Activated CD8-positive, alpha-beta T cell treated with anti-CD3 and anti-CD28 coated beads, Interleukin-2, amount 10 ng/mL, durations not matched to agents 7 days and 5 days (primary cell): Measurements from ENCODE around the gene RASSF8. TPM values are rescaled to one million over a fixed set of nuclear protein-coding genes. Genes with fewer than 3 reads are reported as not detected.
A peak's percentile ranks its signal among the peaks of the same experiment; 100 is the strongest.

Experiments
- ATAC-seq: fragments of 150-1000 bp; cut with Tn5 transposase; one replicate; pipeline ENCODE4 v1.10.0; 2021; ENCODE audit warnings: moderate library complexity
- CTCF ChIA-PET: fragments of 350-600 bp; sonication (Branson Sonifier 250); formaldehyde crosslinking; loops from one replicate; lab custom pipeline; 2021; ENCODE audit warnings: antibody characterized with exemption; lab: Charles Lee
- POLR2A ChIA-PET: fragments of 350-600 bp; sonication (Branson Sonifier 250); formaldehyde crosslinking; loops from one replicate; lab custom pipeline; 2021; ENCODE audit warnings: antibody characterized with exemption; lab: Charles Lee
- DNase-seq: peaks from one replicate; pipeline ENCODE4 v3.0.0-alpha.2; 2020
- H3K27ac Mint-ChIP-seq: one replicate; pipeline ENCODE4 v1.8.0; 2021; ENCODE audit warnings: mild to moderate bottlenecking, mixed read lengths
- H3K27me3 Mint-ChIP-seq: one replicate; pipeline ENCODE4 v1.8.0; 2021; ENCODE audit warnings: low read depth, mixed read lengths
- H3K36me3 Mint-ChIP-seq: one replicate; pipeline ENCODE4 v1.8.0; 2021; ENCODE audit warnings: low read depth, mixed read lengths
- H3K4me1 Mint-ChIP-seq: one replicate; pipeline ENCODE4 v1.8.0; 2021; ENCODE audit warnings: low read depth, mixed read lengths
- H3K4me3 Mint-ChIP-seq: one replicate; pipeline ENCODE4 v1.8.0; 2021; ENCODE audit warnings: mild to moderate bottlenecking, mixed read lengths
- H3K9me3 Mint-ChIP-seq: one replicate; pipeline ENCODE4 v1.8.0; 2022; ENCODE audit warnings: mixed read lengths; ENCODE audit not compliant: insufficient read depth
- total RNA-seq, 2 experiments: library from RNA; stranded (reverse); gene quantifications; one replicate each; pipeline ENCODE4 v1.2.3, GENCODE V29; 2021

RASSF8 gene
- total RNA-seq, 2 experiments from 2014 or later: 1.0 TPM

GRCh38 chr12:26119391-26119989, 161.0 kb downstream of the RASSF8 start:
- H3K27me3 Mint-ChIP-seq: peaks cover 70% of the 10 kb centered on the region
- no peaks in the 10 kb centered on the region for H3K9me3 Mint-ChIP-seq
- no peaks in the 10 kb centered on the region for H3K36me3 Mint-ChIP-seq
- peaks cover 20% of the 10 kb centered on the region for H3K4me1 Mint-ChIP-seq
- DNase-seq: no peak
- ChIA-PET POLR2A (no interaction called here), CTCF (interaction anchor here (0.5 to 3.0 kb wide), 21 partner anchors 9 to 626 kb away, joined by 3 to 11 read pairs (median 3); no protein-coding TSS in a partner anchor)
- H3K27ac Mint-ChIP-seq: no peak overlapping the region
- no peak overlapping the region for H3K4me3 Mint-ChIP-seq
- no peak for ATAC-seq

- no peak overlapping the region for H3K27ac Mint-ChIP-seq
- peaks cover 73% of the 10 kb centered on the region for H3K27me3 Mint-ChIP-seq
- no peak overlapping the region for H3K4me3 Mint-ChIP-seq
- no peak for ATAC-seq
- ChIA-PET POLR2A (no interaction called here), CTCF (interaction anchor here (1.2 to 3.0 kb wide), 4 partner anchors 23 to 532 kb away, joined by 3 to 11 read pairs (median 5); no protein-coding TSS in a partner anchor)
- no peak for DNase-seq
- H3K9me3 Mint-ChIP-seq: no peaks in the 10 kb centered on the region
- H3K4me1 Mint-ChIP-seq: peaks cover 27% of the 10 kb centered on the region
- H3K36me3 Mint-ChIP-seq: no peaks in the 10 kb centered on the region
Measured at GRCh38 chr12:26120561-26121274, 162.2 kb downstream of the RASSF8 start.

- Mint-ChIP-seq H3K27me3 (peaks cover 75% of the 10 kb centered on the region), H3K27ac (no peak overlapping the region)
- POLR2A ChIA-PET: interaction anchor here (0.6 kb wide), 1 partner anchor 929 kb away, joined by 3 read pairs; no protein-coding TSS in a partner anchor
Measured at GRCh38 chr12:26121323-26122060, 163.0 kb downstream of the RASSF8 start.

GRCh38 chr12:26122061-26122680, 163.7 kb downstream of the RASSF8 start:
- Mint-ChIP-seq H3K9me3 (no peaks in the 10 kb centered on the region), H3K27ac (no peak overlapping the region), H3K4me1 (peaks cover 35% of the 10 kb centered on the region), H3K4me3 (peak overlapping the region; percentile 53), H3K36me3 (no peaks in the 10 kb centered on the region), H3K27me3 (peaks cover 77% of the 10 kb centered on the region)
- DNase-seq (peak; percentile 33), ATAC-seq (peak; percentile 61)
- ChIA-PET CTCF (interaction anchor here (1.1 to 1.4 kb wide), 3 partner anchors 24 to 492 kb away, joined by 3 to 4 read pairs (median 3); no protein-coding TSS in a partner anchor), POLR2A (interaction anchor here (0.6 kb wide), 1 partner anchor 930 kb away, joined by 3 read pairs; no protein-coding TSS in a partner anchor)

More at GRCh38 chr12:26121323-26122060, 163.0 kb downstream of the RASSF8 start:
- DNase-seq: no peak
- H3K9me3 Mint-ChIP-seq: no peaks in the 10 kb centered on the region
- no peaks in the 10 kb centered on the region for H3K36me3 Mint-ChIP-seq
- H3K4me1 Mint-ChIP-seq: peaks cover 30% of the 10 kb centered on the region
- H3K4me3 Mint-ChIP-seq: peak overlapping the region; percentile 53
- no peak for ATAC-seq
- CTCF ChIA-PET: interaction anchor here (1.2 to 1.4 kb wide), 2 partner anchors 24 to 492 kb away, joined by 3 to 4 read pairs; no protein-coding TSS in a partner anchor

- Mint-ChIP-seq H3K4me3 (peak overlapping the region; percentile 67), H3K4me1 (peaks cover 35% of the 10 kb centered on the region)
- peak; percentile 29 for DNase-seq
Measured at GRCh38 chr12:26122681-26123481, 164.4 kb downstream of the RASSF8 start.

GRCh38 chr12:26123482-26123980, 165.0 kb downstream of the RASSF8 start:
- ChIA-PET POLR2A (interaction anchor here (1.0 kb wide), 1 partner anchor 173 kb away, joined by 3 read pairs; no protein-coding TSS in a partner anchor), CTCF (interaction anchor here (0.8 to 1.3 kb wide), 5 partner anchors 12 to 528 kb away, joined by 3 to 4 read pairs (median 3); no protein-coding TSS in a partner anchor)
- no peak for DNase-seq
- no peaks in the 10 kb centered on the region for H3K36me3 Mint-ChIP-seq
- H3K27me3 Mint-ChIP-seq: peaks cover 79% of the 10 kb centered on the region
- H3K27ac Mint-ChIP-seq: no peak overlapping the region
- no peaks in the 10 kb centered on the region for H3K9me3 Mint-ChIP-seq
- peak overlapping the region; percentile 67 for H3K4me3 Mint-ChIP-seq
- H3K4me1 Mint-ChIP-seq: peaks cover 35% of the 10 kb centered on the region
- ATAC-seq: no peak

More at GRCh38 chr12:26122681-26123481, 164.4 kb downstream of the RASSF8 start:
- no peaks in the 10 kb centered on the region for H3K9me3 Mint-ChIP-seq
- ATAC-seq: peak; percentile 13
- H3K36me3 Mint-ChIP-seq: no peaks in the 10 kb centered on the region
- ChIA-PET CTCF (interaction anchor here (1.1 to 1.3 kb wide), 3 partner anchors 12 to 306 kb away, joined by 3 to 4 read pairs (median 3); no protein-coding TSS in a partner anchor), POLR2A (interaction anchor here (1.0 kb wide), 1 partner anchor 174 kb away, joined by 3 read pairs; no protein-coding TSS in a partner anchor)
- peak overlapping the region; percentile 54 for H3K27ac Mint-ChIP-seq
- peaks cover 79% of the 10 kb centered on the region for H3K27me3 Mint-ChIP-seq

- no peaks in the 10 kb centered on the region for H3K36me3 Mint-ChIP-seq
- no peak for ATAC-seq
- H3K27ac Mint-ChIP-seq: no peak within 1 kb of the TSS
- H3K27me3 Mint-ChIP-seq: peaks cover 82% of the 10 kb centered on the region
- no peaks in the 10 kb centered on the region for H3K9me3 Mint-ChIP-seq
- ChIA-PET CTCF (interaction anchor here (0.8 to 1.1 kb wide), 3 partner anchors 10 to 527 kb away, joined by 3 read pairs; no protein-coding TSS in a partner anchor), POLR2A (no interaction called here)
- peaks cover 35% of the 10 kb centered on the region for H3K4me1 Mint-ChIP-seq
- no peak for DNase-seq
- peak within 1 kb of the TSS; percentile 76 for H3K4me3 Mint-ChIP-seq
Measured at GRCh38 chr12:26124446-26125399, 166.2 kb downstream of the RASSF8 start, which contains the start of gene BHLHE41. Gene BHLHE41 (minus strand): TSS chr12:26125037. CDS start chr12:26124779, 258 bp downstream.

GRCh38 chr12:26125400-26126339, 167.2 kb downstream of the RASSF8 start:
- CTCF ChIA-PET: no interaction called here
- Mint-ChIP-seq H3K4me1 (peaks cover 35% of the 10 kb centered on the region), H3K4me3 (peak overlapping the region; percentile 76), H3K27ac (no peak overlapping the region), H3K9me3 (no peaks in the 10 kb centered on the region), H3K27me3 (peaks cover 83% of the 10 kb centered on the region), H3K36me3 (no peaks in the 10 kb centered on the region)
- POLR2A ChIA-PET: no interaction called here
- peak; percentile 37 for DNase-seq
- ATAC-seq: peak; percentile 45
